Stimulated activated CD4-positive, alpha-beta T cell treated with anti-CD3 and anti-CD28 coated beads, Interleukin-12 subunit alpha, Interleukin-12 subunit beta, amount 100 ng/mL, for 4 hours (primary cell): ENCODE data around the gene TTC12.

Experiments used
- DNase-seq: peaks from one replicate; pipeline ENCODE4 v3.0.0-alpha.2; 2020

TTC12 gene

DNA sequence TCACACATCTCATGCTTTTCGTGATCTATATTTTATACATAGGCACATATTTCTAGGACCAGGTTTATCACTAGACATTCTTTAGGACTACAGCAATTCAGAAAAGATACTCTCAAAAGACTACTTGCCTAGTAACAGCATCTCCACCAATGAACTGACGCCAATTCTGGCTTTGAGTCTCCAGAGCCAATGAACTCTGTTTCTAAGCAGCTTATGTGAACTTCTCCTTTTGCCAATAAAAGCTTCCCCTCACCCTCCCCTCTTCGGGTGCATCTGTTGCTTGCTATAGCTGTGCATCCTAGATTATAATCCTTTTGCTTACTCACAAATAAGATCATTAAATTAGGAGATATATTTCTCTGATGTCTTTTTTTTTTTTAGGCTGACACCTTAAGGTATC is 61.8 kb downstream of the TTC12 start:
- no peak for DNase-seq

DNA sequence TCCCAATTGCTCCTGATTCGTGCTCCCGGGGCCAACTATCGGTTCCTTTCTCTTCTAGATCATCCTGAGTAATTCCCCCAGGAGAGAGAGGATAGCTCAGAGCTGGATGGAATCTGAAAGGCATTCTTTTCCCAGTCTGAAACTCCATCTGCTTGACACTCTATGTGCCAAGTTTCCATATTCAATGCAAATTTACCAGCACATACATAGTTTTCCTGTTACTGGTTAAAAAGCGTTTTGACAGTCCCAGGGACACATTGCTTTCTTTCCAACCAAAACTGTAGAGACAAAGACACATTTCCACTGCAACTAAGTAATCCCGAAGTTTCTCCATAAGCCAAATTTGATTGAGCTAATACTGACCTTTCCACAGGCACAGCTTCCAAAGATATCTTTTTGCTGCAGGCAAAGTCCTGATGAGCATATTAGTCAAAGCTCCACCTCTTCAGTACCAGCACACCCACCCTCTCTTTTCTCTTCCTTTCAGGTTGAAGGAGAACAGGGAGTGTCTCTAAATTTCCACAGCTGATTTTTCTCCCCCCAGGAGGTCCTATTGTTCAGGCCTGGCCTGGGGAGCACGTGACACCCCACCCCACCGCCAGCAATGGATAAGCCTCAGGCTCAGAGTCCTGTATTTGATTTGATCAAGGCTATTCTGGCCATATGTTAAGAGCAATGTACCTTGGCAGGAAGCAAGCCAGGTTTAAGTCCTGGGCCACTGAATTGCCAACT is 63.5 kb downstream of the TTC12 start:
- DNase-seq: no peak

DNA sequence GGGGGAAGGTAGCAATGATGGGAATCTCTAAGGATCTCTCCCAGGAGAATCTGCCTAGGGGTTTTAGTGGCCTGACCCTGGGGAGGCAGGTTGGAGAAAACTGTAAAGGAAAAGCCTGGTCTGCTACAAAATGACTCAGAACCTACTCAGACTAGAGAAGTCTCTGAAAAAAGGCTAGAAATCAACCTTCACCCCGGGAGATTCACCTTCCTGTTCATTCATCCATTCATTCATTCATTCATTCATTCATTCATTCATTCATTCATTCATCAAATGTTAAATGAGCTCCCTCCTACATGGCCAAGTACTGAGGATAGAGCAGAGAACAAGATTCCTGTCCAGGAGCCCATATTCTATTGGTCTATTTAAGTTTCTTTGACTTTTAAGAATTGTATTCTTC is 64.3 kb downstream of the TTC12 start:
- DNase-seq: no peak

DNA sequence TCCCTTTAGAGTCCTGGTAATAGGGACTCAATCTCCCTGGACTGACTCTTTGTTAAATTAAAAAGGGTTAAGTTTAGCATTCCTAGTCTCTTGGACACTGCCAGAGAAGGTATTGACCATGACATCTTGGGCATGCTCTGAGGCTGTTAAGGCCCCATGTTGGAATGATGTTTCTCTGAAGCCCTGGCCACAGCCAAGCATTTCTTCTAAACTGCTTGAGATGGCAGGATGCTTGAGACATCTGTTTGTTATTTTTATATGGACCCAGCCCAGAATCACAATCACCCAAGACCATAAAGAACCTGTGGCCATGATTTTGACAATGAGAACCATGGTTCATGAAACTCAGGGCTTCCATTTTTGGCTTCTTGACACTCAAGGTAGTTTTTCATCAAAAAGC is 67.7 kb downstream of the TTC12 start:
- DNase-seq: no peak

DNA sequence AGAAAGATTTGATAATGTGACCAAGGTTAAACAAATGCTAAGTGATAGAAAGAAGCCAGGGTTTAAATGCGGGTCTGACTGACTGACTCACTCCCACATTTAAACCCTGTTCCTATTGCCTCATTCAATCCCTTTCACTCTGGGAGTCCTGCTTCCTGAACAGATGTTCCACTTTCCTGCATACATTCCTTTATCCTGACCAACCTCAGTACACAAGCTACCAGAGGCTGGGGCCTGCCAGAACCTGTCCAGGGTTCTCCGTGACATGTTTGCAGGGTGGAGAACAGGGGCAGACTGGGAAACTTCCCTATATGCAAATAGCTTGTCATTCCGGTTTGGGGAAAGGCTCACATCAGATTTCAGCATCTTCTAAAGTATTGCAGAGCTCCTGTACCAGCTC is 70.2 kb downstream of the TTC12 start:
- no peak for DNase-seq

DNA sequence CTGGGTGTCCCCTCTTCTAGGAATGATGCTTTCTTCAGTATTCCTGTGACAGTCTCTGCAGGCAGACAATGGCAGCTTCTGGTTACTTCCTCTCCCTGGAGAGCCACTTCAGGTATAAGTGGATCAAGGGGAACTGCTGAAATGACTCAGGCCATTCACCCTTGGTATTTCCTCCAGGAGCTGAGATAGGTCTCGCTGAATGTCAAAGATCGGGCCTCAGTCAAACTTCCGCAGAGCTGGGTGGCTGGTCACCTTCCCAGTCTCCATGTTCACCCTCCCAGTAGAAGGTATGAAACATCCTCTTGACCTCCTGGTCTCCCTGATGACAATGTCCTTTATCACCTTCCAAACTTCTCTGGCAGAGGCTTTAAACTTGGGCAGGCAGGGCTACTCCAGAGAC is 71.4 kb downstream of the TTC12 start:
- DNase-seq: no peak

DNA sequence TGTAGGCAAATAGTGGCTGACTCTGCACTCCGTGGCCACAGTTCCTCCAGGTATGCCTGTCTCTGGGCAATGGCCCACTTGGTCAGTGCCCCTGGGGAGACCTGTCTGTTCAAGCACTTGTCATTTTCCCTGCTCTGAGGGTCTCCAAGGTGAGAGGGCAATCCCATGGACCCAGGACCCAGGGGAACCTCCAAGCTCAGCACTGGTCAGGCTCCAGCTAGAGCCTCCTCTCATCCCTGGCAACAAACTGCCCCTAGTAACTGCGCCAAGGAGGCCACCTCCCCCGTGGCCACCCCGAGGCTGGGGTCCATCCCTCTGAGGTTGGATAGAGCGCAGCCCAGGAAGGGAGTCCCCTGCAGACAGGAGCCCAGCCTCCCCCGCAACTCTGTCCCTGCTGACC is 72.5 kb downstream of the TTC12 start:
- DNase-seq: no peak

DNA sequence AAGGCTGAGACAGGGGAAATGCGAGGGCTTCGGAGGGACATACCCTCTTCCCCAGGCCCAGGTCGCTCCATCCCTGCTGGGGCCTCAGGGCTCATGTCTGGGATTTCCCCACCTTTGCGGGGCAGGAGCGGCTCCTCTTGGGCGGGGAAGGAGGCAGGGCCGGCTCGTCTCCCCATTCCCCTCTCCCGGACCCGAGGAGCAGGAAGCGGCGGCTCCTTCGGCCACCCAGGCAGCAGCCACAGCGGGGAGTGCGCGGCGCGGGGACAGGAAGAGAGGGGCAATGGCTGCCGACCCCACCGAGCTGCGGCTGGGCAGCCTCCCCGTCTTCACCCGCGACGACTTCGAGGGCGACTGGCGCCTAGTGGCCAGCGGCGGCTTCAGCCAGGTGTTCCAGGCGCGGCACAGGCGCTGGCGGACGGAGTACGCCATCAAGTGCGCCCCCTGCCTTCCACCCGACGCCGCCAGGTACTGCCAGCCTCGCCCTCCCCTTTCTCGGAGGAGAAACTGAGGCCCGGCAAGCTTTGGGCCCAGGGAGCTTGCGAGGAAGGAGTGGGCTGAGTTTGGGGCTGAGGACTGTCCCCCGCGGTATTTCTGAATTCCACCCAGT is 73.3 kb downstream of the TTC12 start, which contains the start of gene ANKK1:
Gene ANKK1, plus strand, starts transcription at position 175 of the 607 bp plus-strand sequence. Its CDS starts 106 bp downstream, at position 281.
- DNase-seq: no peak

DNA sequence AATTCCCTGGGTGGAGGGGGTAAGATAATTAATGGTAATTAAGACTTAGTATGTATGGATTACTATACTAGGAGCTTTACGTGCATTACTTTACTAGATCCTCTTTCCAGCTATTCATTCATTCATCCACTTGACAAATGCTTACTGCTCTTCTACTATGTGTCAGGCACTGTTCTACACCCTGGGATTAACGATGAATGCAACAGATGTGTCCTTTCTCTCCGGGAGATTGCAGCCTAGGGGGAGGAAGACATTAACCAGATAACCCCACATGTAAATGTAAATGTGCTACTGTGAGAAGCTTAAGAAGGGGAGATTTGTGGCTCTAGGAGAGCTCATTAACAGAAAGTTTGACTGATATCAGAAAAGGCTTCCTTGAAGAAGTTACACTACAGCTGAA is 74.9 kb downstream of the TTC12 start:
- no peak for DNase-seq

DNA sequence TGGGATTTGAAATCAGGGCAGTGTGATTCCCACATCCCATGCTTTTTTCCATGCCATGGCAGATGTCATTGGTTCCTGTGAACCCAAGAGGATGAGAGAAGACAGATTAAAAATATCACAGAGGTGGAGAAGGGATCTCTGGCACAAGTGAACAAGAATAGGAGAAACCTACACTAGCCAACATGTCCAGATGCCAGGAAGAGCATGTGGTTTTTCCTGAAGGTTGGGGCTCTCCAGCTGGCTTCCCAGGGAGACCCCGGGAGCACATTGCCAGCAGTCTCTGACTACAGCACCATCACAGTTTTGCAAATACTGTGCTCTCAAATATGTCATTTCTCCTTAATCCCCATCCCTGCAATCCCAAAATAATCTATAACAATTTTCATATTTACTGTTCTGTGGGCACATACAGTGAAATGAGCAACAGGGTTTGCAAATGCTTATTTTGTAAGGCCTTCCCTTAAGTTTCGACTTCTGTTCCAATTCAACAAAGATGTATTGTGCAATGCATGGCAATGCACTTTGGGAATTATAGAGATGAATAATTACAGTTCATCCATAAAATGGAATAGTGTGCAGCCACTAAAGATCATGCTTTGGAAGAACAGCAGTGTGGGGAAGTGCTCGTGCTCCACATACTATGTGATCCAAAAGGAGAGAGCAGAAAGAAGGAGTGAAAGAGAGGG is 78.0 kb downstream of the TTC12 start:
- no peak for DNase-seq

DNA sequence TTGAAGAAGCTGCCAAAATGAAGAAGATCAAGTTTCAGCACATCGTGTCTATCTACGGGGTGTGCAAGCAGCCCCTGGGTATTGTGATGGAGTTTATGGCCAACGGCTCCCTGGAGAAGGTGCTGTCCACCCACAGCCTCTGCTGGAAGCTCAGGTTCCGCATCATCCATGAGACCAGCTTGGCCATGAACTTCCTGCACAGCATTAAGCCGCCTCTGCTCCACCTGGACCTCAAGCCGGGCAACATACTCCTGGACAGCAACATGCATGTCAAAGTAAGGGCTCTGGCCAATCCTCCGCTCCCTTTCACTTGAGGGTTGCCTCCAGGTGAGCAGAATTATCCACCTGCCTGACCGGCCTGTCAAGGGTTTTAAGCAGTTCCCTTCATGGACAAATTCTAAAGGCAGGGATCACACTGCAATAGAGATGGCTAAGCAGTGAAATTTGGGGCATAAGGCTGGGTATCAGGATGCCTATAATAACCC is 79.2 kb downstream of the TTC12 start:
- no peak for DNase-seq

DNA sequence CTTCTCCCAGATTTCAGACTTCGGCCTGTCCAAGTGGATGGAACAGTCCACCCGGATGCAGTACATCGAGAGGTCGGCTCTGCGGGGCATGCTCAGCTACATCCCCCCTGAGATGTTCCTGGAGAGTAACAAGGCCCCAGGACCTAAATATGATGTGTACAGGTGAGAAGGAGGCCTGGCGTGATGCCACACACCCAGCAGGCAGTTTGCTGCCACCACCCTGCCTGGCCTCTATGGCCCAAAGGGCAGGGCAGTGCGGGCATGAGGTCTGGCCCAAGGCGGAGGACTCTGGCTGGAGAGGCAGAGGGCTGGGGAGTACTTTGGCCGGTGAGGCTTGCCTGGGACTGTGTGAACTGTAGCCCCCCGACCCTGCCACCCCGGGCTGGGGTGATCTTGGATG is 80.5 kb downstream of the TTC12 start:
- no peak for DNase-seq

DNA sequence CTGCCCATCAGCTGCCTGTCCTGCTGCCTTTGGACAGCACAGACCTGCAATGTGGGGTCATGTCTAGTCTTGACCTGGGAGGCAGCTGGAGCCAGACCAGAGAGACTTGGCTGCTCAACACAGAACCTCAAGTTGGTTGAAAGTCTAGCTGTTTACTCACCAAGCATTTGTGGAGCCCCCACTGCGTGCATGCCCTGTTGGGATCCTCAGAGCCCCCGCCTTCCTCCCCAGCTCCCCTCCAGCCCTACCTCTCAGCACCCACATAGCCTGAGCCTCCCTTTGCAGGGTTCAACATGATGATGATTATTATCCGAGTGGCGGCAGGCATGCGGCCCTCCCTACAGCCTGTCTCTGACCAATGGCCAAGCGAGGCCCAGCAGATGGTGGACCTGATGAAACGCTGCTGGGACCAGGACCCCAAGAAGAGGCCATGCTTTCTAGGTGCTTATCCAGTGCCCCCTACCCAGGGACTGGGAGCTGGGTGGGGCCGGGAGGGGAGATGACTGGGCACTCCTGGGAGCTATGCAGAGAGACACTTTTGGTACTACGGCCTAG is 81.5 kb downstream of the TTC12 start:
- DNase-seq: no peak

DNA sequence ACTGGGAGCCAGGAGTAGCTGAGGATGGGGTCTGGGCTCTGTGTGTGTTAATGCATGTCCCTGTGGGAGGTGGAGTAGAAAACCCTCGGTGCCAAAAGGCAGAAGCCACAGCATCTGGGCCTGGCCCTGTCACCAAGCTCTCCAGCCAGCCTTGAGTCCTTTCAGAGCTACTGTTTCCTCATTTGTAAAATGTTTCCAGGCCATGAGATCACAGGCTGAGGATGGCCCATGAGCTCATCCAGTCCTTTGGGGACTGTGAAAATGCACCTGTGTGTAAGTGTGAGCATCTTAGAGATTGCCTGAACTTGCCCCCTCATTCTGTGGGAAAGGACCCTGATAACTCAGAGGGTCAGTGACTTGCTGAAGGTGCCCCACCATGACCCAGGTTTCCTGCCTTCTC is 82.3 kb downstream of the TTC12 start:
- no peak for DNase-seq

DNA sequence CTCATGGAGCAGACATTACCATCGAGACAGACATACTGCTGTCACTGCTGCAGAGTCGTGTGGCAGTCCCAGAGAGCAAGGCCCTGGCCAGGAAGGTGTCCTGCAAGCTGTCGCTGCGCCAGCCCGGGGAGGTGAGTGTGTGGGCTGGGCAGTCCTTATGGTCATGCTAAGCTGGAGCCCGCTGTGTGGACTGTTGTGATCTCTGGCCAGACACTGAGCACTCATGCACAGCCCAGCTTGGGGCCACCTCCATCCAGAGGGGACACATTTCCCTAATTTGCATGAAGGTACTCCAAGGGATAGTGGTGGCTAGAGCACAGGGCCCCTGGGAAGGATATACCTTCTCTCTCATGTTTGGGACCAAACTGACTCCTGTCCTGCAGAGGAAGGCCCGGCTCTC is 82.8 kb downstream of the TTC12 start:
- DNase-seq: no peak

DNA sequence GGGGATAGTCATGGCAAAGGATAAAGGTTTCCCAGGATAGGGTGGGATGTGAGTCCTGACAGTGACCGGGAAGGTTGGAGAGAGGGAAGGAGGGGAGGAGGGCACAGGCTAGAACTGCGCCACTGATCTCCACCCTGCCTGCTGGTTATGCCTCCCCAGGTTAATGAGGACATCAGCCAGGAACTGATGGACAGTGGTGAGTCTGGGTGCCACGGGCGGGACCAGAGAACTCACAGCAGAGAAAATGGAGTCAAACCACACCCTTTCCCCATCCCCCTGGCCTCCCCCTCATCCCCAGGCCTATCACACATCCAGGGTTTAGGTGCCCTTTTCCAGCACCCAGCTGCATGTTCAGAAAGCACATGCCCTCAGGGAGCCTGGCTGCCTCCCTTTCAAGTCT is 83.4 kb downstream of the TTC12 start:
- DNase-seq: no peak

DNA sequence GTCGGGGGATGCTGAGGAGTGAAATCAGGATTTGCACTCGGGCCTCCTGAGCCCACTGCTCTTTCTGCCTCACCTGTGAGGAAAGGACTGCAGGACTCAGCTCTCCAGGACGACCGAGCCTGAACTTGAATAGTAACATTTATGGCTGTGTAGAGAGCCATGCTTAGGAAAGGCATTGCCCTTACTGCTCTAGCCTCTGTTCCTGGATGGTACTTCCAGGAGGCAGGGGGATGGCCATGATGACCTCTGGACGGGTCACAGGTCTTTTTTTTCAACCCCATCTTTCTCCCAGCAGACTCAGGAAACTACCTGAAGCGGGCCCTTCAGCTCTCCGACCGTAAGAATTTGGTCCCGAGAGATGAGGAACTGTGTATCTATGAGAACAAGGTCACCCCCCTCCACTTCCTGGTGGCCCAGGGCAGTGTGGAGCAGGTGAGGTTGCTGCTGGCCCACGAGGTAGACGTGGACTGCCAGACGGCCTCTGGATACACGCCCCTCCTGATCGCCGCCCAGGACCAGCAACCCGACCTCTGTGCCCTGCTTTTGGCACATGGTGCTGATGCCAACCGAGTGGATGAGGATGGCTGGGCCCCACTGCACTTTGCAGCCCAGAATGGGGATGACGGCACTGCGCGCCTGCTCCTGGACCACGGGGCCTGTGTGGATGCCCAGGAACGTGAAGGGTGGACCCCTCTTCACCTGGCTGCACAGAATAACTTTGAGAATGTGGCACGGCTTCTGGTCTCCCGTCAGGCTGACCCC is 84.5 kb downstream of the TTC12 start:
- no peak for DNase-seq

DNA sequence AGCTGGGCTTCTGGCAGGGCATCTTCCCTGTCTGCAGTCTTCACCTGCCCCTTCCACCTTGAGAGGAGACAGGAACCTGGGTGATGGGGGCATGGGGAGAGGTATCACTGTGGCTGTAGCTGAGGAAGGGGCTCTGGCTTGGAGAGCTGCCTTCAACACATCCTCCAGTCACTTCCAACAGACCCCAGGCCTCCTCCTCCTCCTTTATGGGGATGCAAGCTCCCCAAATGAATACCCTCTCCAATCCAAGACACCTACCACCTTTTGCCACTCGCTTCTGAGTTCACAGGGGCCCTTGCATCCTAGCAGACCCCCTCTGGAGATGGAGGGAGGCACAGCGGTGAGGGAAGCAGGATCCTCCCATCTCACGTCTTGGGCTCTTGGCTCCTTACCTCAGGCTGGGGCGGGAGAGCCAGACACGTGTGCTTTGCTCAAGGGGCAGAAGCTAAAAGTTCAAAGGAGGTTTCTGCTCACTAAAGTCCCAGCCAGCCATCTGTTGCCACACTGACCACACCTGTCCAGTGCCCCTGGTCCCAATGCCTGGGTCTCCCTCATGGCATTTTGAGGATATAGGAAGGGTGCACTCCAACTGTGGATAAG is 86.3 kb downstream of the TTC12 start:
- no peak for DNase-seq

DNA sequence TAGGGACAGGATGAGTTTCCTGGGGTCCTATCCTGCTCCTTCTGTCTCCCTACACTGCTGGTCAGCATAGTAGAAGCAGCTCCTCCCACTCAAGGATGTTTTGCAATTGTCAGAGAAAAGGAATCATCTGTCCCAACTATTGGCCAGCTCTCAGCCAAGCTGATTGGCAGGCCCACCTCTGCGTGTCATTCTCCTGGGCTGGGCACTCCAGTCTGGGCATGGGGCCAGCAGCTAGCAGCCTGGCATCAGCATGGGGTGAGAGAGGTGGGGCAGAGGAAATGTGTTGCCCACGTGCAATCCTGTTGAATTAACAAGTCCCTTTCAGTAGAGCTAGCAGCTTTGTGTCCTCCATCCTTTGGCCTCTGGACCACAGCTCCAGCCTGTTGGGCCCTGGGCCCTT is 87.3 kb downstream of the TTC12 start:
- DNase-seq: no peak

DNA sequence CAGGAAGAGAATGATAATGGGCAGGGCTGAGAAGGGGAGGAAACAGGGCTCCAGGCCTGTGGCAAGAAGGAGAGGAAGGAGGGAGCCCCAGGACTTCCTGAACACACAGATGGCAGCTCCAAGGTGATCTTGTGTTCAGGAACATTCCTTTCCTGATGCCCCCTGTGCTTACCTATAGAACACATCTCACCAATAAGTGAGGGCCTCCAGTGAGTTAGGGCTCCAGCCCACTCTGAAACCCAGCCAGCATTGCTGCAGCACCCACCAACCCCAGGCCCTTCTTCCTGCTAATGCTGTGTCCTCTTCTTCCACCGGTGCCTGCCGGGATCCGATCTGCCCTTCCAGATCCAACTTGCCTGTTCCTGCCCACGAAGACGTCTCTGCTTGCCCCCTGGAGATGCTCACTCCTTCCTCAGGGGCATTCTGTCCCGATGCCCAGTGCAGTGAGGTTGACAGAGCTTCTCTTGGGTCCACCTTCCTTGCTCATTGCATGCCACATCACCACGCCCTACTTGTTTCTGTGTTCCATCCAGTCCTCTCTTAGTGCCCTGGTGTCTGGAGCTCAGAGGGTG is 90.6 kb downstream of the TTC12 start:
- DNase-seq: no peak

DNA sequence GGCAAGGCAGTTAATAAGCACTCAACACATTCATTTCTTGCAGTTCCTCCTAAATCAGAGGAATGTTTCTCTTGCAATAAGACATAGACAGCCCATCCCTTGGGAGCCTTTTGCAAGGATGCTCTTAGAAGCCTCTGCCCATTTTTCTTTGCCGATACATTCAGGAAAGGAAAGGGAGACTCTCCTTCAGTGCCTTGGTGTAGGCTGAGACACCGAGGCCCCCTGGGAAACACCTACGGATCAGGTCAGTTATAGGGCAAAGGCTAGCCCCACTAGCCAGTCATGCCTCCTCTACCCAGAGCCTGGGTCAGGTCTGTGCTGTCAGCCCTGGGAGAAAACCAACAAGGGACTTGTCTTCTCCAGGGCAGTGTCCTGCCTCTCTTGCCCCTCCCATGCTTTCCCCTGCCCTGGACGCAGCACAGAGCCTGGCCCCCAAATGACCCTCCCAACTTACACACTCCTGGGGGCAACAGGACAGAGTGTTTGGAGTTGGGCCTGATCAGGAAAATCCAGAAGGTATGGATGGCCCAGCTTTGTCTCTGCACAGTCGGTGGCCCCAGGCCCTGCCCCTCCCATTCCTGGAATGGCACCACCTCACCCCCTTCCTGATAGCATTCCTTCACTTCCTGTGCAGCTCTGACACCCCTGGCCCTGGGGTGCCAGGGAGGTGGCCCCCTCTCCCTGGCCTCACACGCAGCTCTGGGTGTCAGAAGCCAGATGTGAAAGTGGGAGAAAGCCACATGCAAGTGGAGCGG is 91.5 kb downstream of the TTC12 start:
- DNase-seq: no peak

DNA sequence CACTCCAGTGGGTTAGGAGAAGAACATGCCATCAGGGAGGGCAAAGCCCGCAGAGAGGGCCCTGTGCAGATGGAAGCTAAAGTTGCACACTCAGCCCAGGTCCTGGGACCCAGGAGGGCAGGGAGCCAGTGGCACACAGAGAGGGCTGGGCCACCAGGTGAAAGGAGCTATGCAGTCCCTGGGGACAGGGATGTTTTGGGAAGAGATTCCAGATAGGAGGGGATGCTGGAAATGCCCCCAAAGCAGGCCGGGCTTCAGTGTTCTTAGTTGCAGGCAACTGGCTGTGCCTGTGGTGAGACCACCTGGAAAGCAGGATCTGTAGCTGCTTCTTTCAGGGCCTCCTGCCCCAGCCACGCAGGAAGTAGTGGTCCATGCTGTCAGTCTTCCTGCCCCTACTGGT is 92.8 kb downstream of the TTC12 start:
- no peak for DNase-seq
